Measurements from ENCODE around the gene TMEM63A. TPM values are rescaled to one million over a fixed set of nuclear protein-coding genes. Genes with fewer than 3 reads are reported as not detected.
"Not testable (repeated sequence)": the region's sequence is repeated elsewhere in the genome, so short reads cannot be mapped to it uniquely, and the experiment has no call there.

TMEM63A gene
- total and polyA plus RNA-seq, 10 of the 15 experiments (the other 5 are each of a cell fraction or from before 2014, with no cell fraction given) = 1.3 to 33.5 (median 15.2) TPM

DNA sequence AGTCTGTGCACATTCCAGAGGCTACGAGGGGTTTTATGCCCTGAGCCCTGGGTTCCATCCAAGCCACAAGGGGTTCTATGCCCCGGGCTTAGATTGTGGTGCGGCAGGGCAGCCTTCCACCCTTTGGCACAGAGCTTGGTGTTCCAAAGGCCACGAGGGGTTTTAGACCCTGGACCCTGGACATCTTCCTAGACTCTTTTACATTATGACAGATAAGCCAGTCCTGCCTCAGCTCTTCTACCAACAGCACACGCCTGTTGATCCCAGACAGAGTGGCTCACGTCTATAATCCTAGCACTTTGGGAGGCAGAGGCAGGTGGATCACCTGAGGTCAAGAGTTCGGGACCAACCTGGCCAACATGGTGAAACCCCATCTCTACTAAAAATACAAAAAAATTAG is 81.0 kb downstream of the TMEM63A start:
- intact Hi-C loops (cut with micrococcal nuclease; ENCODE audit: unreplicated experiment); ATAC-seq; POLR2A ChIA-PET; FAIRE-seq; H3K4me1 ChIP-seq (ENCODE audit: control insufficient read depth, insufficient read depth, low read length); H3K4me2 ChIP-seq (ENCODE audit: control insufficient read depth, insufficient read depth); H3K36me3 ChIP-seq (ENCODE audit: control insufficient read depth in 2 of 2, insufficient read depth in 2 of 2, low read length in 1 of 2); H3K79me2 ChIP-seq (ENCODE audit: control insufficient read depth, insufficient read depth, low read length); H3K27ac ChIP-seq (ENCODE audit: control insufficient read depth, insufficient read depth); H3K27me3 ChIP-seq (replicated peaks in 1 of 2; ENCODE audit: control insufficient read depth in 2 of 2, insufficient read depth in 2 of 2, low read length in 1 of 2); H3K9ac ChIP-seq (ENCODE audit: control insufficient read depth, insufficient read depth, low read length); SMC1A ChIA-PET (ENCODE audit: uncharacterized antibody, unreplicated experiment); H3K9me3 ChIP-seq (replicated peaks; ENCODE audit: control insufficient read depth, insufficient read depth, low read length); DNase-seq (ENCODE audit: low read depth, low spot score); H3K4me3 ChIP-seq; H2AFZ ChIP-seq (ENCODE audit: control insufficient read depth, low read depth, low read length); BruUV-seq (replicated peaks); H4K20me1 ChIP-seq (ENCODE audit: control insufficient read depth, insufficient read depth); in situ Hi-C loops (cut with MboI): not testable (repeated sequence)
- RAD21 ChIA-PET (ENCODE audit: unreplicated experiment) = interaction anchor here (1.3 kb wide), 1 partner anchor 23 kb away, joined by 3 read pairs; no protein-coding TSS in a partner anchor
- CTCF ChIA-PET = interaction anchor here (0.9 kb wide), 1 partner anchor 31 kb away, joined by 3 read pairs; no protein-coding TSS in a partner anchor
- whole genome bisulfite sequencing (ENCODE audit: insufficient coverage, insufficient replicate concordance, low lambda C conversion rate, missing lambda C conversion rate) = 87% methylated on average over 7 of the region's 7 CpGs

DNA sequence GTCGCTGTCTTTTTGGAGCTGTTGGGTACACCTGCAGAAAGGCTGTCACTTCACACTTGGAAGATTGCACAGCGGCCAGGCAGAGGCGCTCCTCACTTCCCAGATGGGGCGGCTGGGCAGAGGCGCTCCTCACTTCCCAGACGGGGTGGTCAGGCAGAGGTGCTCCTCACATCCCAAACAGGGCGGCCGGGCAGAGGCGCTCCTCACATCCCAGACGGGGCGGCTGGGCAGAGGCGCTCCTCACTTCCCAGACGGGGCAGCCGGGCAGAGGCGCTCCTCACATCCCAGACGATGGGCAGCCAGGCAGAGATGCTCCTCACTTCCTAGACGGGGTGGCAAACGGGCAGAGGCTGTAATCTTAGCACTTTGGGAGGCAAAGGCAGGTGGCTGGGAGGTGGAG is 86.1 kb downstream of the TMEM63A start:
- POLR2A ChIA-PET = not testable (repeated sequence)

More for the DNA sequence above, 86.1 kb downstream of the TMEM63A start:
- DNase-seq (ENCODE audit: low read depth, low spot score); H3K4me1 ChIP-seq (ENCODE audit: control insufficient read depth, insufficient read depth, low read length); H4K20me1 ChIP-seq (ENCODE audit: control insufficient read depth, insufficient read depth); H3K79me2 ChIP-seq (ENCODE audit: control insufficient read depth, insufficient read depth, low read length); H3K36me3 ChIP-seq (ENCODE audit: control insufficient read depth in 2 of 2, insufficient read depth in 2 of 2, low read length in 1 of 2); in situ Hi-C loops (cut with MboI); ATAC-seq; H3K9ac ChIP-seq (ENCODE audit: control insufficient read depth, insufficient read depth, low read length); FAIRE-seq; SMC1A ChIA-PET (ENCODE audit: uncharacterized antibody, unreplicated experiment); RAD21 ChIA-PET (ENCODE audit: unreplicated experiment); H3K27me3 ChIP-seq (replicated peaks in 1 of 2; ENCODE audit: control insufficient read depth in 2 of 2, insufficient read depth in 2 of 2, low read length in 1 of 2); H3K4me3 ChIP-seq; H3K27ac ChIP-seq (ENCODE audit: control insufficient read depth, insufficient read depth); BruUV-seq (replicated peaks); H2AFZ ChIP-seq (ENCODE audit: control insufficient read depth, low read depth, low read length); H3K9me3 ChIP-seq (replicated peaks; ENCODE audit: control insufficient read depth, insufficient read depth, low read length); intact Hi-C loops (cut with micrococcal nuclease; ENCODE audit: unreplicated experiment); H3K4me2 ChIP-seq (ENCODE audit: control insufficient read depth, insufficient read depth): not testable (repeated sequence)
- WGBS (ENCODE audit: insufficient coverage, insufficient replicate concordance, low lambda C conversion rate, missing lambda C conversion rate) = over 99% methylated on average over 17 of the region's 18 CpGs
- CTCF ChIA-PET = interaction anchor here (1.1 kb wide), 1 partner anchor 19 kb away, joined by 5 read pairs; the partner anchor contains the start of gene SRP9

Small RNA genes within 50 kb of the gene (microRNA-seq; reads per million reads assigned to microRNA genes)
- gene MIR6741 = not detected

Other genes starting within 250 kb of the TMEM63A start
Only the 7 nearest of the 8 such genes appear.
- gene SRP9, start 104.6 kb downstream of the TMEM63A start, total RNA-seq (2014; rRNA removed) = 250 and 316 TPM in 2 replicates
- 367 and 372 TPM in 2 replicates for gene SRP9, start 104.6 kb downstream of the TMEM63A start, total RNA-seq (2014; rRNA removed; fragmentation: Illumina TruSeq; extraction: Trizol)
- 248 and 256 TPM in 2 replicates for gene SRP9, start 104.6 kb downstream of the TMEM63A start, total RNA-seq (2021)
- gene SRP9, start 104.6 kb downstream of the TMEM63A start, polyA plus RNA-seq (2011; rRNA removed) = 639 and 968 TPM in 2 replicates
- gene SRP9, start 104.6 kb downstream of the TMEM63A start, polyA plus RNA-seq (2014; fragmentation: Illumina TruSeq; extraction: Trizol) = 389 and 483 TPM in 2 replicates
- gene SRP9, start 104.6 kb downstream of the TMEM63A start, polyA plus RNA-seq (2014; fragmentation: Nextera tagmentation; extraction: Ambion mirVana) = 1,000 to 10,000 TPM in 1 of 2 experiments, 100 to 1,000 TPM in 1; 912 to 1,200 TPM
- gene SRP9, start 104.6 kb downstream of the TMEM63A start, polyA plus RNA-seq (2014; rRNA removed) = 221 and 283 TPM in 2 replicates
- gene SRP9, start 104.6 kb downstream of the TMEM63A start, polyA plus RNA-seq (2016; fragmentation: Nextera tagmentation; extraction: Ambion mirVana) = 100 to 1,000 TPM; 643 to 700 TPM
- gene EPHX1, start 72.3 kb downstream of the TMEM63A start, total RNA-seq (2014; rRNA removed) = 0.73 and 1.0 TPM in 2 replicates
- gene EPHX1, start 72.3 kb downstream of the TMEM63A start, total RNA-seq (2014; rRNA removed; fragmentation: Illumina TruSeq; extraction: Trizol) = 1.0 TPM in 2 replicates
- 2.6 and 2.9 TPM in 2 replicates for gene EPHX1, start 72.3 kb downstream of the TMEM63A start, total RNA-seq (2021)
- gene EPHX1, start 72.3 kb downstream of the TMEM63A start, polyA plus RNA-seq (2011; rRNA removed) = 0.29 and 0.69 TPM in 2 replicates
- 1.4 and 1.6 TPM in 2 replicates for gene EPHX1, start 72.3 kb downstream of the TMEM63A start, polyA plus RNA-seq (2014; fragmentation: Illumina TruSeq; extraction: Trizol)
- not detected for gene EPHX1, start 72.3 kb downstream of the TMEM63A start, polyA plus RNA-seq (2014; fragmentation: Nextera tagmentation; extraction: Ambion mirVana)
- 0.33 and 1.6 TPM in 2 replicates for gene EPHX1, start 72.3 kb downstream of the TMEM63A start, polyA plus RNA-seq (2014; rRNA removed)
- gene EPHX1, start 72.3 kb downstream of the TMEM63A start, polyA plus RNA-seq (2016; fragmentation: Nextera tagmentation; extraction: Ambion mirVana) = under 1 TPM; 0.64 to 0.83 TPM
- 0.06 TPM in 1 of 2 replicates, not detected in the other for gene LEFTY1, start 6.8 kb upstream of the TMEM63A start, total RNA-seq (2014; rRNA removed)
- not detected in 2 replicates for gene LEFTY1, start 6.8 kb upstream of the TMEM63A start, total RNA-seq (2014; rRNA removed; fragmentation: Illumina TruSeq; extraction: Trizol)
- gene LEFTY1, start 6.8 kb upstream of the TMEM63A start, total RNA-seq (2021) = 0.27 TPM in 1 of 2 replicates, not detected in the other
- gene LEFTY1, start 6.8 kb upstream of the TMEM63A start, polyA plus RNA-seq (2011; rRNA removed) = not detected in 2 replicates
- gene LEFTY1, start 6.8 kb upstream of the TMEM63A start, polyA plus RNA-seq (2014; fragmentation: Illumina TruSeq; extraction: Trizol) = not detected in 2 replicates
- gene LEFTY1, start 6.8 kb upstream of the TMEM63A start, polyA plus RNA-seq (2014; fragmentation: Nextera tagmentation; extraction: Ambion mirVana) = not detected
- 0.06 TPM in 1 of 2 replicates, not detected in the other for gene LEFTY1, start 6.8 kb upstream of the TMEM63A start, polyA plus RNA-seq (2014; rRNA removed)
- not detected for gene LEFTY1, start 6.8 kb upstream of the TMEM63A start, polyA plus RNA-seq (2016; fragmentation: Nextera tagmentation; extraction: Ambion mirVana)
- gene PYCR2, start 41.9 kb upstream of the TMEM63A start, total RNA-seq (2014; rRNA removed) = 53.4 and 65.2 TPM in 2 replicates
- 31.0 and 33.6 TPM in 2 replicates for gene PYCR2, start 41.9 kb upstream of the TMEM63A start, total RNA-seq (2014; rRNA removed; fragmentation: Illumina TruSeq; extraction: Trizol)
- 77.2 and 81.8 TPM in 2 replicates for gene PYCR2, start 41.9 kb upstream of the TMEM63A start, total RNA-seq (2021)
- 24.3 and 46.0 TPM in 2 replicates for gene PYCR2, start 41.9 kb upstream of the TMEM63A start, polyA plus RNA-seq (2011; rRNA removed)
- gene PYCR2, start 41.9 kb upstream of the TMEM63A start, polyA plus RNA-seq (2014; fragmentation: Illumina TruSeq; extraction: Trizol) = 19.1 and 47.0 TPM in 2 replicates
- 1 to 10 TPM; 1.7 to 5.9 TPM for gene PYCR2, start 41.9 kb upstream of the TMEM63A start, polyA plus RNA-seq (2014; fragmentation: Nextera tagmentation; extraction: Ambion mirVana)
- 62.8 and 64.9 TPM in 2 replicates for gene PYCR2, start 41.9 kb upstream of the TMEM63A start, polyA plus RNA-seq (2014; rRNA removed)
- 10 to 100 TPM; 74.9 to 76.3 TPM for gene PYCR2, start 41.9 kb upstream of the TMEM63A start, polyA plus RNA-seq (2016; fragmentation: Nextera tagmentation; extraction: Ambion mirVana)
- not detected in 2 replicates for gene LEFTY2, start 58.8 kb upstream of the TMEM63A start, total RNA-seq (2014; rRNA removed)
- not detected in 2 replicates for gene LEFTY2, start 58.8 kb upstream of the TMEM63A start, total RNA-seq (2014; rRNA removed; fragmentation: Illumina TruSeq; extraction: Trizol)
- gene LEFTY2, start 58.8 kb upstream of the TMEM63A start, total RNA-seq (2021) = not detected in 2 replicates
- gene LEFTY2, start 58.8 kb upstream of the TMEM63A start, polyA plus RNA-seq (2011; rRNA removed) = not detected in 2 replicates
- gene LEFTY2, start 58.8 kb upstream of the TMEM63A start, polyA plus RNA-seq (2014; fragmentation: Illumina TruSeq; extraction: Trizol) = not detected in 2 replicates
- not detected for gene LEFTY2, start 58.8 kb upstream of the TMEM63A start, polyA plus RNA-seq (2014; fragmentation: Nextera tagmentation; extraction: Ambion mirVana)
- not detected in 2 replicates for gene LEFTY2, start 58.8 kb upstream of the TMEM63A start, polyA plus RNA-seq (2014; rRNA removed)
- gene LEFTY2, start 58.8 kb upstream of the TMEM63A start, polyA plus RNA-seq (2016; fragmentation: Nextera tagmentation; extraction: Ambion mirVana) = not detected
- gene SDE2, start 117.0 kb upstream of the TMEM63A start, total RNA-seq (2014; rRNA removed) = 14.3 and 17.2 TPM in 2 replicates
- 15.4 and 16.0 TPM in 2 replicates for gene SDE2, start 117.0 kb upstream of the TMEM63A start, total RNA-seq (2014; rRNA removed; fragmentation: Illumina TruSeq; extraction: Trizol)
- gene SDE2, start 117.0 kb upstream of the TMEM63A start, total RNA-seq (2021) = 12.7 and 13.0 TPM in 2 replicates
- 19.4 and 26.6 TPM in 2 replicates for gene SDE2, start 117.0 kb upstream of the TMEM63A start, polyA plus RNA-seq (2011; rRNA removed)
- gene SDE2, start 117.0 kb upstream of the TMEM63A start, polyA plus RNA-seq (2014; fragmentation: Illumina TruSeq; extraction: Trizol) = 12.2 and 16.2 TPM in 2 replicates
- 1 to 10 TPM; 2.7 to 4.3 TPM for gene SDE2, start 117.0 kb upstream of the TMEM63A start, polyA plus RNA-seq (2014; fragmentation: Nextera tagmentation; extraction: Ambion mirVana)
- 9.6 and 11.5 TPM in 2 replicates for gene SDE2, start 117.0 kb upstream of the TMEM63A start, polyA plus RNA-seq (2014; rRNA removed)
- gene SDE2, start 117.0 kb upstream of the TMEM63A start, polyA plus RNA-seq (2016; fragmentation: Nextera tagmentation; extraction: Ambion mirVana) = 10 to 100 TPM; 11.7 to 14.1 TPM
- gene H3-3A, start 180.3 kb upstream of the TMEM63A start, total RNA-seq (2014; rRNA removed) = 215 and 235 TPM in 2 replicates
- 204 and 215 TPM in 2 replicates for gene H3-3A, start 180.3 kb upstream of the TMEM63A start, total RNA-seq (2014; rRNA removed; fragmentation: Illumina TruSeq; extraction: Trizol)
- gene H3-3A, start 180.3 kb upstream of the TMEM63A start, total RNA-seq (2021) = 335 and 346 TPM in 2 replicates
- gene H3-3A, start 180.3 kb upstream of the TMEM63A start, polyA plus RNA-seq (2011; rRNA removed) = 441 and 486 TPM in 2 replicates
- gene H3-3A, start 180.3 kb upstream of the TMEM63A start, polyA plus RNA-seq (2014; fragmentation: Illumina TruSeq; extraction: Trizol) = 379 and 386 TPM in 2 replicates
- 100 to 1,000 TPM; 254 to 435 TPM for gene H3-3A, start 180.3 kb upstream of the TMEM63A start, polyA plus RNA-seq (2014; fragmentation: Nextera tagmentation; extraction: Ambion mirVana)
- gene H3-3A, start 180.3 kb upstream of the TMEM63A start, polyA plus RNA-seq (2014; rRNA removed) = 366 and 425 TPM in 2 replicates
- 100 to 1,000 TPM; 401 to 421 TPM for gene H3-3A, start 180.3 kb upstream of the TMEM63A start, polyA plus RNA-seq (2016; fragmentation: Nextera tagmentation; extraction: Ambion mirVana)